PFSK-1 (cell line): ENCODE measurements around the gene VDAC1.

Source experiments
- FOXP2 ChIP-seq: optimal IDR thresholded peaks from 2 replicates; pipeline ENCODE3; 2011; ENCODE audit warnings: borderline replicate concordance, control low read depth, inconsistent platforms; ENCODE audit not compliant: insufficient read depth; ENCODE audit errors: extremely low read length, extremely low read depth
- REST ChIP-seq, 2 experiments: IDR thresholded peaks; 2 replicates each; pipeline versions ENCODE4 v1.6.1 to v1.8.0; 2011 to 2012; ENCODE audit warnings: low read depth in 2 of 2, low read length in 2 of 2, control low read depth in 1 of 2, inconsistent platforms in 1 of 2, mild to moderate bottlenecking in 1 of 2, moderate library complexity in 1 of 2; ENCODE audit not compliant: insufficient read depth in 1 of 2
- TAF1 ChIP-seq: IDR thresholded peaks from 2 replicates; pipeline ENCODE4 v1.6.1; 2012; ENCODE audit warnings: low read length, control low read depth, borderline replicate concordance; ENCODE audit not compliant: insufficient read depth

- TF ChIP-seq FOXP2 (no peak), REST (IDR thresholded peaks at IDR 0.05; ENCODE audit: insufficient read depth in 1 of 2, low read depth in 2 of 2, low read length in 2 of 2) (no peak), TAF1 (no peak)
Observed at GRCh38 chr5:134003817-134004625, 754 bp downstream of the VDAC1 start.
